Measurements from ENCODE around the gene METTL21A. TPM values are rescaled to one million over a fixed set of nuclear protein-coding genes. Genes with fewer than 3 reads are reported as not detected.
"Not testable (repeated sequence)": the region's sequence is repeated elsewhere in the genome, so short reads cannot be mapped to it uniquely, and the experiment has no call there.

Gene METTL21A
- total and polyA plus RNA-seq, 2 donors from 2014 or later = 10.7 to 17.4 TPM

GRCh38 chr2:207660994-207661393 lies 35.8 kb upstream of the METTL21A start:
- H3K27ac ChIP-seq (ENCODE audit: low read depth in 2 of 2, low read length in 2 of 2) = no peak overlapping the region
- H3K4me3 ChIP-seq (ENCODE audit: low read length in 3 of 3) = no peak overlapping the region
- no peak overlapping the region for H3K9ac ChIP-seq (ENCODE audit: low read length in 3 of 3)
- DNase-seq (no peak), FAIRE-seq (no peak)
- TF ChIP-seq CTCF (IDR thresholded peaks at IDR 0.05; ENCODE audit: borderline replicate concordance, extremely low read depth, insufficient read depth) = no peak
- intact Hi-C loops (cut with DNase I) = no loop called here
- no peaks in the 10 kb centered on the region for H3K4me1 ChIP-seq (ENCODE audit: control insufficient read depth in 2 of 3, insufficient read depth in 2 of 3, low read depth in 1 of 3, low read length in 3 of 3)
- H3K36me3 ChIP-seq (ENCODE audit: control insufficient read depth in 2 of 3, insufficient read depth in 3 of 3, low read length in 3 of 3) = no peaks in the 10 kb centered on the region
- no peaks in the 10 kb centered on the region for H3K9me3 ChIP-seq (ENCODE audit: control insufficient read depth in 2 of 3, insufficient read depth in 1 of 3, low read length in 3 of 3)
- H3K27me3 ChIP-seq (ENCODE audit: control insufficient read depth, insufficient read depth, low read length) = no peaks in the 10 kb centered on the region

DNA sequence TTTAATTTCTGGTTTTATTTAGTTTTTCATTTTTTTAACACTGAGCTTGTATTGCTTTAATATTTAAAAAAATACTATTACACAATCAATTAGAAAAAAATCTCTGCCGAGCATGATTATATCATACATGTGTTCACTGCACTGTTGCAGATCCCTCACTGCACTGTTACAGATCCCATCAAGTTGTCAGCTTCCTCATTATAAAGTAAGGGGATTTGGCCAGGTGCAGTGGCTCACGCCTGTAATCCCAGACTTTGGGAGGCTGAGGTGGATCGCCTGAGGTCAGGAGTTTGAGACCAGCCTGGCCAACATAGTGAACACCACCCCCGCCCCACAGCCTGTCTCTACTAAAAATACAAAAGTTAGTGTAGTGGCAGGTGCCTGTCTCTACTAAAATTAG lies 33.0 kb upstream of the METTL21A start:
- no peak for TF ChIP-seq CTCF (IDR thresholded peaks at IDR 0.05; ENCODE audit: borderline replicate concordance, extremely low read depth, insufficient read depth)
- no peak overlapping the region for H3K9ac ChIP-seq (ENCODE audit: low read length in 3 of 3)
- intact Hi-C loops (cut with DNase I) = no loop called here
- DNase-seq (no peak), FAIRE-seq (no peak)
- no peaks in the 10 kb centered on the region for H3K4me1 ChIP-seq (ENCODE audit: control insufficient read depth in 2 of 3, insufficient read depth in 2 of 3, low read depth in 1 of 3, low read length in 3 of 3)
- H3K36me3 ChIP-seq (ENCODE audit: control insufficient read depth in 2 of 3, insufficient read depth in 3 of 3, low read length in 3 of 3) = no peaks in the 10 kb centered on the region
- no peaks in the 10 kb centered on the region for H3K9me3 ChIP-seq (ENCODE audit: control insufficient read depth in 2 of 3, insufficient read depth in 1 of 3, low read length in 3 of 3)
- H3K27ac ChIP-seq (ENCODE audit: low read depth in 2 of 2, low read length in 2 of 2) = no peak overlapping the region
- no peaks in the 10 kb centered on the region for H3K27me3 ChIP-seq (ENCODE audit: control insufficient read depth, insufficient read depth, low read length)
- H3K4me3 ChIP-seq (ENCODE audit: low read length in 3 of 3) = no peak overlapping the region

DNA sequence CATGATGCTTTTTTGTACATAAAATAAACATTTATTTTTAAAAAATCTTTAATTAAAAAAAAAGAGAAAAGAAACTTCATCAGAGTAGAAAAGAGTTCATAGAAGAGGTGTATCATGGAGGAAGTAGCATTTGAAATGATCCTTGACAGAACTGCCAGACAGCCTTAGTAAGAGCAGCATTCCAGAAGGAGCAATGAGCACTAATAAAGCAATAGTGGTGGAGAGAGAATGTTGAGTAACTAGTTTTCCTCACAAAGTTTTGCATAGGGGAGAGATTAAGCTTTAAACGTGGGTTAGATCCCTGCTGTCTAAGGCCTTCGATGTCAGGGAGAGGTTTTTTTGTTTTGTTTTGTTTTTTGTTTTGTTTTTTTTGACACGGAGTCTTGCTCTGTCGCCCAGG lies 29.8 kb upstream of the METTL21A start:
- intact Hi-C loops (cut with DNase I) = no loop called here
- H3K9me3 ChIP-seq (ENCODE audit: control insufficient read depth in 2 of 3, insufficient read depth in 1 of 3, low read length in 3 of 3) = no peaks in the 10 kb centered on the region
- no peaks in the 10 kb centered on the region for H3K36me3 ChIP-seq (ENCODE audit: control insufficient read depth in 2 of 3, insufficient read depth in 3 of 3, low read length in 3 of 3)
- peak in 1 of 5 donors; percentile 22 for DNase-seq
- H3K27ac ChIP-seq (ENCODE audit: low read depth in 2 of 2, low read length in 2 of 2) = no peak overlapping the region
- H3K4me3 ChIP-seq (ENCODE audit: low read length in 3 of 3) = no peak overlapping the region
- H3K4me1 ChIP-seq (ENCODE audit: control insufficient read depth in 2 of 3, insufficient read depth in 2 of 3, low read depth in 1 of 3, low read length in 3 of 3) = no peaks in the 10 kb centered on the region
- H3K9ac ChIP-seq (ENCODE audit: low read length in 3 of 3) = no peak overlapping the region
- H3K27me3 ChIP-seq (ENCODE audit: control insufficient read depth, insufficient read depth, low read length) = no peaks in the 10 kb centered on the region
- no peak for FAIRE-seq
- TF ChIP-seq CTCF (IDR thresholded peaks at IDR 0.05; ENCODE audit: borderline replicate concordance, extremely low read depth, insufficient read depth) = no peak

DNA sequence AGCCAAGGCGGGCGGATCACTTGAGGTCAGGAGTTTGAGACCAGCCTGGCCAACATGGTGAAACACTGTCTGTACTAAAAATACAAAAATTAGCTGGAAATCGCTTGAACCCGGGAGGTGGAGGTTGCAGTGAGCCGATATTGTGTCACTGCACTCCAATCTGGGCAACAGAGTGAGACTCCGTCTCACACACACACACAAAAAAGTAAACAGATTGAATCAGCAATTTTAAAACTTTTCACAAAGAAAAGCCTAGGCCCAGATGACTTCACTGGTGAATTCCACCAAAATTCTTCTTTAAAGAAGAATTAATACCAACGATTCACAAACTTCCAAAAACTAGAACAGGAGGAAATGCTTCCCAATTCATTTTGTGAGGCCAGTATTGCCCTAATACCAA lies 21.4 kb upstream of the METTL21A start:
- H3K27me3 ChIP-seq (ENCODE audit: control insufficient read depth, insufficient read depth, low read length); H3K9me3 ChIP-seq (ENCODE audit: control insufficient read depth in 2 of 3, insufficient read depth in 1 of 3, low read length in 3 of 3); H3K27ac ChIP-seq (ENCODE audit: low read depth in 2 of 2, low read length in 2 of 2); intact Hi-C loops (cut with DNase I); H3K36me3 ChIP-seq (ENCODE audit: control insufficient read depth in 2 of 3, insufficient read depth in 3 of 3, low read length in 3 of 3); DNase-seq; H3K9ac ChIP-seq (ENCODE audit: low read length in 3 of 3); FAIRE-seq; H3K4me1 ChIP-seq (ENCODE audit: control insufficient read depth in 2 of 3, insufficient read depth in 2 of 3, low read depth in 1 of 3, low read length in 3 of 3); H3K4me3 ChIP-seq (ENCODE audit: low read length in 3 of 3): not testable (repeated sequence)
